ENCODE data around the gene JAZF1. TPM values are rescaled to one million over a fixed set of nuclear protein-coding genes. Genes with fewer than 3 reads are reported as not detected.

JAZF1 gene
- total and polyA plus RNA-seq, 2 of the 8 experiments (the other 6 are each of a cell fraction or from before 2014, with no cell fraction given) = 2.6 to 21.8 TPM

GRCh38 chr7:28165961-28166955 is 14.3 kb downstream of the JAZF1 start:
- no peak overlapping the region for H3K4me3 ChIP-seq (ENCODE audit: extremely low read depth in 1 of 4, insufficient read depth in 2 of 4, low read depth in 3 of 4, low read length in 4 of 4)
- no peak overlapping the region for H3K4me2 ChIP-seq (ENCODE audit: insufficient read depth in 1 of 2, low read depth in 2 of 2, low read length in 2 of 2)
- ChIA-PET POLR2A (ENCODE audit: partially characterized antibody) (interaction anchor here (1.2 kb wide), 1 partner anchor 8 kb away, joined by 4 read pairs; no protein-coding TSS in a partner anchor), CTCF (ENCODE audit: partially characterized antibody) (interaction anchor here (0.6 to 1.4 kb wide), 4 partner anchors 35 to 389 kb away, joined by 3 to 5 read pairs (median 4); no protein-coding TSS in a partner anchor)
- no peak overlapping the region for H2BK20ac ChIP-seq (ENCODE audit: low read length)
- 94 to 100% methylated on average over 1 to 4 of the region's 4 CpGs for WGBS, 2 experiments (ENCODE audit: extremely low coverage in 1 of 2, insufficient coverage in 1 of 2, insufficient read length in 1 of 2, insufficient replicate concordance in 2 of 2, low coverage in 1 of 2, low lambda C conversion rate in 2 of 2, missing lambda C conversion rate in 1 of 2)
- H3K9ac ChIP-seq (replicated peaks in 1 of 4; ENCODE audit: extremely low read depth in 1 of 4, low read depth in 3 of 4, low read length in 3 of 4) = no peak overlapping the region
- no peak overlapping the region for H3K27ac ChIP-seq (ENCODE audit: low read depth, low read length)
- H3K9me3 ChIP-seq (ENCODE audit: insufficient read depth in 2 of 2, low read depth in 1 of 2, low read length in 1 of 2) = no peaks in the 10 kb centered on the region
- H3K79me1 ChIP-seq (ENCODE audit: low read depth, low read length) = no peaks in the 10 kb centered on the region; the same call in 1 of the 2 replicates
- no peak overlapping the region for H2BK120ac ChIP-seq (replicated peaks; ENCODE audit: low read depth, low read length)
- H3K23me2 ChIP-seq (ENCODE audit: low read depth, low read length) = peaks cover 1% of the 10 kb centered on the region; the same call in 1 of the 2 replicates
- no peak overlapping the region for H2BK12ac ChIP-seq (ENCODE audit: low read depth, low read length)
- H3K23ac ChIP-seq (ENCODE audit: insufficient read length) = no peak overlapping the region
- no peaks in the 10 kb centered on the region for H3K27me3 ChIP-seq (replicated peaks in 1 of 4; ENCODE audit: control insufficient read depth in 3 of 4, extremely low read depth in 1 of 4, insufficient read depth in 3 of 4, low read length in 3 of 4)
- H4K20me1 ChIP-seq (replicated peaks in 1 of 2; ENCODE audit: control insufficient read depth in 1 of 2, insufficient read depth in 2 of 2, low read length in 2 of 2) = no peaks in the 10 kb centered on the region
- no peak overlapping the region for H2AK5ac ChIP-seq (ENCODE audit: low read depth, low read length)
- H3K79me2 ChIP-seq (ENCODE audit: control insufficient read depth in 1 of 2, insufficient read depth in 2 of 2, low read length in 2 of 2) = peaks cover 0 to 14% of the 10 kb centered on the region in 2 experiments; a peak in 3 of 4 replicates
- no peak overlapping the region for H4K8ac ChIP-seq (ENCODE audit: extremely low read depth, insufficient read depth, low read length)
- no peak overlapping the region for H3K14ac ChIP-seq (ENCODE audit: insufficient read length)
- H4K91ac ChIP-seq (replicated peaks; ENCODE audit: insufficient read length, low read length) = no peak overlapping the region
- TF ChIP-seq HDAC2 (IDR thresholded peaks at IDR 0.05; ENCODE audit: borderline replicate concordance in 1 of 2, low read depth in 2 of 2, low read length in 2 of 2) (no peak), SP2 (IDR thresholded peaks at IDR 0.05; ENCODE audit: low read length) (no peak), SIN3A (conservative IDR thresholded peaks at IDR 0.05 in 1 of 2, IDR thresholded peaks at IDR 0.05 in 1 of 2; ENCODE audit: low read depth in 1 of 2, low read length in 2 of 2) (no peak), SIX5 (IDR thresholded peaks at IDR 0.05; ENCODE audit: low read depth, low read length) (no peak), MAX (IDR thresholded peaks at IDR 0.05) (no peak)
- no peak overlapping the region for H2AFZ ChIP-seq (ENCODE audit: low read length)
- H2BK15ac ChIP-seq (ENCODE audit: low read length) = no peak overlapping the region
- no peak overlapping the region for H4K5ac ChIP-seq (ENCODE audit: insufficient read length, low read depth, low read length)
- FAIRE-seq (no peak), DNase-seq (ENCODE audit: low read depth in 1 of 2, low spot score in 2 of 2) (no peak)
- H3K56ac ChIP-seq (replicated peaks; ENCODE audit: insufficient read length, low read depth, low read length) = no peak overlapping the region
- no peak overlapping the region for H3K18ac ChIP-seq (ENCODE audit: extremely low read depth, low read length)
- H3K36me3 ChIP-seq (ENCODE audit: control insufficient read depth in 2 of 4, insufficient read depth in 4 of 4, low read length in 3 of 4) = no peaks in the 10 kb centered on the region
- H3K4ac ChIP-seq (replicated peaks; ENCODE audit: insufficient read length, low read depth, low read length) = no peak overlapping the region
- no peak overlapping the region for H2BK5ac ChIP-seq (ENCODE audit: low read depth, low read length)
- peaks cover 0 to 9% (median 1%) of the 10 kb centered on the region in 4 experiments; a peak in 5 of 7 replicates for H3K4me1 ChIP-seq (replicated peaks in 1 of 4; ENCODE audit: control insufficient read depth in 3 of 4, insufficient read depth in 4 of 4, low read length in 3 of 4)

Measured in H1 (cell line).